Endothelial cell of umbilical vein (primary cell): Measurements from ENCODE around the gene PSMB7. TPM values are rescaled to one million over a fixed set of nuclear protein-coding genes. Genes with fewer than 3 reads are reported as not detected.

Source experiments
- BruUV-seq: library from RNA; stranded (reverse); fragments of 400-500 nt; replicated peaks from 2 replicates; lab custom pipeline; 2021; lab: Mats Ljungman, UMichigan
- CTCF ChIA-PET: fragments of 300-600, 350-600 bp; sonication (Branson Sonifier 250); formaldehyde crosslinking; loops from one replicate; lab custom pipeline; 2021; ENCODE audit warnings: antibody characterized with exemption, inconsistent platforms; lab: Charles Lee
- POLR2A ChIA-PET: fragments of 300-600, 350-600 bp; sonication (Branson Sonifier 250); formaldehyde crosslinking; loops from one replicate; lab custom pipeline; 2021; ENCODE audit warnings: antibody characterized with exemption, inconsistent platforms; lab: Charles Lee
- DNase-seq: peaks from one replicate; pipeline ENCODE4 v3.0.0-alpha.2; 2011; ENCODE audit warnings: low read depth, low spot score
- FAIRE-seq: peaks from 2 replicates; lab custom pipeline; 2011; peaks lifted over from hg19 to GRCh38; lab: Jason Lieb, UNC
- H2AFZ ChIP-seq: 2 replicates; pipeline ENCODE4 v1.6.0; 2012; ENCODE audit warnings: low read depth, low read length, control low read depth, inconsistent platforms
- H3K27ac ChIP-seq: 2 replicates; pipeline ENCODE4 v1.5.1; 2011; ENCODE audit warnings: low read depth, mild to moderate bottlenecking, control low read depth, low read length, moderate library complexity; ENCODE audit not compliant: insufficient read depth
- H3K27me3 ChIP-seq, 2 experiments: 2 replicates each; pipeline versions ENCODE4 v1.6.0 to v1.6.1; 2011; ENCODE audit warnings: low read length in 2 of 2, mixed read lengths in 1 of 2; ENCODE audit not compliant: control insufficient read depth in 2 of 2, insufficient read depth in 2 of 2
- H3K36me3 ChIP-seq, 2 experiments: 2 replicates in 1 of 2; 3 replicates in 1 of 2; pipeline ENCODE4 v1.5.1; 2011; ENCODE audit warnings: low read length in 2 of 2, mild to moderate bottlenecking in 1 of 2, moderate library complexity in 1 of 2; ENCODE audit not compliant: control insufficient read depth in 2 of 2, insufficient read depth in 2 of 2; ENCODE audit errors: extremely low read depth in 1 of 2
- H3K4me1 ChIP-seq: 3 replicates; pipeline ENCODE4 v1.5.1; 2011; ENCODE audit warnings: mild to moderate bottlenecking, low read length; ENCODE audit not compliant: control insufficient read depth, insufficient read depth; ENCODE audit errors: extremely low read depth
- H3K4me2 ChIP-seq: 2 replicates; pipeline ENCODE4 v1.6.1; 2011; ENCODE audit warnings: low read length, control low read depth, mixed read lengths; ENCODE audit not compliant: insufficient read depth
- H3K4me3 ChIP-seq, 3 experiments: fragments of 200-600 bp in 1 of 3; sonication (generic), shearing (Covaris generic) in 1 of 3; replicated peaks in 1 of 3; 2 replicates each; pipeline ENCODE4 v1.5.1; 2011 to 2016; ENCODE audit warnings: control low read depth in 3 of 3, low read length in 3 of 3, mild to moderate bottlenecking in 2 of 3, inconsistent platforms in 1 of 3, low read depth in 1 of 3, moderate library complexity in 1 of 3; ENCODE audit not compliant: insufficient read depth in 1 of 3
- H3K79me2 ChIP-seq: 2 replicates; pipeline ENCODE4 v1.6.0; 2012; ENCODE audit warnings: low read length, inconsistent platforms; ENCODE audit not compliant: control insufficient read depth, insufficient read depth
- H3K9ac ChIP-seq: replicated peaks from 2 replicates; pipeline ENCODE3; 2011; ENCODE audit warnings: low read length, control low read depth; ENCODE audit not compliant: insufficient read depth; ENCODE audit errors: extremely low read depth
- H3K9me1 ChIP-seq: replicated peaks from 3 replicates; pipeline ENCODE4 v1.6.0; 2011; ENCODE audit warnings: mild to moderate bottlenecking, low read length; ENCODE audit not compliant: control insufficient read depth, insufficient read depth; ENCODE audit errors: extremely low read depth
- H3K9me3 ChIP-seq: replicated peaks from 2 replicates; pipeline ENCODE4 v1.5.1; 2012; ENCODE audit warnings: low read length, inconsistent platforms; ENCODE audit not compliant: control insufficient read depth, insufficient read depth
- H4K20me1 ChIP-seq: replicated peaks from 2 replicates; pipeline ENCODE3; 2011; ENCODE audit warnings: mild to moderate bottlenecking, low read length; ENCODE audit not compliant: control insufficient read depth, insufficient read depth; ENCODE audit errors: extremely low read depth
- CTCF ChIP-seq, 2 donors: IDR thresholded peaks; 1 replicate in 1 of 2; 2 replicates in 1 of 2; pipeline ENCODE4 v1.5.1; 2011; ENCODE audit warnings: low read length in 2 of 2, mild to moderate bottlenecking in 2 of 2, moderate library complexity in 2 of 2, control low read depth in 1 of 2, inconsistent platforms in 1 of 2, low read depth in 1 of 2; ENCODE audit not compliant: insufficient read depth in 1 of 2; ENCODE audit errors: extremely low read depth in 1 of 2
- MYC ChIP-seq: IDR thresholded peaks from one replicate; pipeline ENCODE4 v1.6.1; 2011; ENCODE audit warnings: mild to moderate bottlenecking, low read depth, low read length
- POLR2AphosphoS5 ChIP-seq: IDR thresholded peaks from 2 replicates; pipeline ENCODE4 v1.6.1; 2012; ENCODE audit warnings: low read depth, mild to moderate bottlenecking, control low read depth, low read length, moderate library complexity; ENCODE audit not compliant: insufficient read depth
- dilution Hi-C: fragments of 300-500 bp; cut with MboI; formaldehyde crosslinking; loops from one replicate; pipeline ENCODE4 v1.15.0; 2019; ENCODE audit warnings: low sequenced_read_pairs; ENCODE audit not compliant: extremely low pct_ligation_motif_present
- intact Hi-C: fragments of 100-400 bp; cut with micrococcal nuclease; formaldehyde crosslinking; loops from one replicate; pipeline ENCODE4 v1.10.0; 2022
- polyA plus RNA-seq, 4 experiments: library from polyadenylated mRNA; depleted of rRNA in 3 of 4; stranded (reverse) in 3 of 4; unstranded in 1 of 4; fragments of >200 nt; gene quantifications; 2 replicates each; pipeline versions ENCODE4 v1.2.1 to v1.2.3, GENCODE V29; 2011 to 2012; ENCODE audit warnings: missing spikeins in 1 of 4
- total RNA-seq: library from RNA; stranded (reverse); gene quantifications from 2 replicates; pipeline ENCODE4 v1.2.3, GENCODE V29; 2021

Gene PSMB7
- total and polyA plus RNA-seq, 2 donors (not counting 3 experiments of a cell fraction or from before 2014, with no cell fraction given) = 227 to 366 TPM

- DNase-seq (peak; percentile 45), FAIRE-seq (peak; percentile 92)
- H3K36me3 ChIP-seq = peaks cover 13 to 43% of the 10 kb centered on the region in 2 experiments
- H3K4me3 ChIP-seq = no peak overlapping the region
- H3K9ac ChIP-seq = no peak overlapping the region
- H2AFZ ChIP-seq = no peak overlapping the region
- no TSS peak for BruUV-seq
- H3K4me2 ChIP-seq = no peak overlapping the region
- no peaks in the 10 kb centered on the region for H3K9me3 ChIP-seq
- intact Hi-C loops = loop anchor here (1.0 to 10.0 kb wide), 3 partner anchors 54 to 916 kb away; no protein-coding TSS in a partner anchor
- H4K20me1 ChIP-seq = no peaks in the 10 kb centered on the region
- no peak overlapping the region for H3K27ac ChIP-seq
- no peaks in the 10 kb centered on the region for H3K9me1 ChIP-seq
- H3K27me3 ChIP-seq = no peaks in the 10 kb centered on the region
- TF ChIP-seq POLR2AphosphoS5 (no peak), CTCF (IDR thresholded peaks at IDR 0.05; ENCODE audit: extremely low read depth in 1 of 2, insufficient read depth in 1 of 2, low read depth in 1 of 2, low read length in 2 of 2) (peak; percentile 91 to 92)
- H3K79me2 ChIP-seq = peaks cover 2% of the 10 kb centered on the region
- POLR2A ChIA-PET = no interaction called here
- dilution Hi-C loops = loop anchor here (25.0 kb wide), 1 partner anchor 108 kb away; no protein-coding TSS in a partner anchor
- peaks cover 9% of the 10 kb centered on the region for H3K4me1 ChIP-seq
- CTCF ChIA-PET = interaction anchor here (1.0 to 4.4 kb wide), 12 partner anchors 9 to 201 kb away, joined by 3 to 41 read pairs (median 4); no protein-coding TSS in a partner anchor
Observed at GRCh38 chr9:124320062-124320973, 94.9 kb downstream of the PSMB7 start.

GRCh38 chr9:124315882-124316281 lies 99.4 kb downstream of the PSMB7 start:
- H3K79me2 ChIP-seq = peaks cover 16% of the 10 kb centered on the region
- no peaks in the 10 kb centered on the region for H3K9me3 ChIP-seq
- ChIA-PET POLR2A (no interaction called here), CTCF (interaction anchor here (1.4 kb wide), 1 partner anchor 183 kb away, joined by 5 read pairs; no protein-coding TSS in a partner anchor)
- no peaks in the 10 kb centered on the region for H4K20me1 ChIP-seq
- no peak for FAIRE-seq
- peaks cover 13% of the 10 kb centered on the region for H3K4me1 ChIP-seq
- H3K4me3 ChIP-seq = no peak overlapping the region
- H2AFZ ChIP-seq = no peak overlapping the region
- intact Hi-C loops = no loop called here
- peaks cover 8 to 39% of the 10 kb centered on the region in 2 experiments for H3K36me3 ChIP-seq
- H3K9ac ChIP-seq = no peak overlapping the region
- no peaks in the 10 kb centered on the region for H3K9me1 ChIP-seq
- DNase-seq = peak; percentile 29
- BruUV-seq = no TSS peak
- H3K27ac ChIP-seq = no peak overlapping the region
- no peak for TF ChIP-seq MYC
- H3K27me3 ChIP-seq = no peaks in the 10 kb centered on the region
- H3K4me2 ChIP-seq = no peak overlapping the region
- dilution Hi-C loops = loop anchor here (25.0 kb wide), 1 partner anchor 104 kb away; no protein-coding TSS in a partner anchor
